GM12878 (cell line): ENCODE results near the gene DHX30. TPM values are rescaled to one million over a fixed set of nuclear protein-coding genes. Genes with fewer than 3 reads are reported as not detected.

ENCODE experiments used
- ATAC-seq: fragments of 200-7000 bp; cut with Tn5 transposase; 3 replicates; pipeline ENCODE4 v1.9.1; 2020; ENCODE audit warnings: mild to moderate bottlenecking, moderate library complexity
- BruUV-seq: library from RNA; stranded (reverse); fragments of 400-500 nt; replicated peaks from 2 replicates; lab custom pipeline; 2021; lab: Mats Ljungman, UMichigan
- CTCF ChIA-PET: fragments of 300-600 bp; sonication (Branson Sonifier 250); formaldehyde crosslinking; extraction: SDS; loops from one replicate; lab custom pipeline; 2021; ENCODE audit warnings: inconsistent platforms; lab: Yijun Ruan, JAX
- POLR2A ChIA-PET: fragments of 350-600 bp; formaldehyde crosslinking; extraction: SDS; loops from one replicate; lab custom pipeline; 2021; ENCODE audit warnings: inconsistent platforms; lab: Charles Lee
- RAD21 ChIA-PET: fragments of 300-600 bp; sonication (Branson Sonifier 250); formaldehyde crosslinking; loops from one replicate; lab custom pipeline; 2023; ENCODE audit warnings: antibody characterized with exemption; ENCODE audit not compliant: unreplicated experiment; lab: Charles Lee
- SMC1A ChIA-PET: fragments of 300-600 bp; sonication (Branson Sonifier 250); formaldehyde crosslinking; loops from one replicate; lab custom pipeline; 2023; ENCODE audit not compliant: unreplicated experiment, uncharacterized antibody; lab: Charles Lee
- DNase-seq: peaks from one replicate; pipeline ENCODE4 v3.0.0-alpha.2; 2011; ENCODE audit warnings: low read depth, low spot score
- FAIRE-seq: peaks from 3 replicates; lab custom pipeline; 2011; peaks lifted over from hg19 to GRCh38; lab: Jason Lieb, UNC
- H2AFZ ChIP-seq: 2 replicates; pipeline ENCODE4 v1.6.0; 2011; ENCODE audit warnings: low read depth, low read length, control low read depth; ENCODE audit not compliant: control insufficient read depth
- H3K27ac ChIP-seq: 2 replicates; pipeline ENCODE4 v1.5.1; 2011; ENCODE audit warnings: control low read depth; ENCODE audit not compliant: control insufficient read depth, insufficient read depth
- H3K27me3 ChIP-seq, 2 experiments: replicated peaks in 1 of 2; 2 replicates each; pipeline versions ENCODE4 v1.6.0 to v1.6.1; 2011; ENCODE audit warnings: low read length in 1 of 2; ENCODE audit not compliant: control insufficient read depth in 2 of 2, insufficient read depth in 2 of 2
- H3K36me3 ChIP-seq, 2 experiments: 2 replicates each; pipeline ENCODE4 v1.5.1; 2011; ENCODE audit warnings: low read length in 1 of 2; ENCODE audit not compliant: control insufficient read depth in 2 of 2, insufficient read depth in 2 of 2
- H3K4me1 ChIP-seq: 2 replicates; pipeline ENCODE4 v1.6.1; 2011; ENCODE audit warnings: mild to moderate bottlenecking, low read length, moderate library complexity, mixed read lengths; ENCODE audit not compliant: control insufficient read depth, insufficient read depth
- H3K4me2 ChIP-seq: 2 replicates; pipeline ENCODE4 v1.6.0; 2011; ENCODE audit warnings: control low read depth; ENCODE audit not compliant: control insufficient read depth, insufficient read depth
- H3K4me3 ChIP-seq: fragments of 200-600 bp; sonication (generic); 2 replicates; pipeline ENCODE4 v1.5.1; 2016
- H3K79me2 ChIP-seq: 2 replicates; pipeline ENCODE4 v1.6.0; 2011; ENCODE audit warnings: low read length; ENCODE audit not compliant: control insufficient read depth, insufficient read depth
- H3K9ac ChIP-seq: 2 replicates; pipeline ENCODE4 v1.8.0; 2011; ENCODE audit warnings: low read length, control low read depth, mixed read lengths; ENCODE audit not compliant: control insufficient read depth, insufficient read depth
- H3K9me3 ChIP-seq: replicated peaks from 3 replicates; pipeline ENCODE4 v1.5.1; 2011; ENCODE audit warnings: mild to moderate bottlenecking, low read length; ENCODE audit not compliant: control insufficient read depth, insufficient read depth
- H4K20me1 ChIP-seq: 2 replicates; pipeline ENCODE4 v1.6.0; 2011; ENCODE audit not compliant: control insufficient read depth, insufficient read depth
- BMI1 ChIP-seq: fragments of 450-650 bp; IDR thresholded peaks from 2 replicates; pipeline ENCODE4 v1.6.1; 2016; ENCODE audit warnings: mild to moderate bottlenecking, moderate library complexity, borderline replicate concordance
- CBFB ChIP-seq: IDR thresholded peaks from 2 replicates; pipeline ENCODE4 v1.6.1; 2016; ENCODE audit warnings: antibody characterized with exemption, low read depth
- DPF2 ChIP-seq: fragments of 450-650 bp; IDR thresholded peaks from 2 replicates; pipeline ENCODE4 v1.6.1; 2017; ENCODE audit warnings: mild to moderate bottlenecking
- ETV6 ChIP-seq, 2 experiments: fragments of 450-650 bp in 1 of 2; IDR thresholded peaks in 1 of 2; conservative IDR thresholded peaks in 1 of 2; 2 replicates each; pipeline ENCODE4 v1.6.1; 2014; ENCODE audit warnings: antibody characterized with exemption in 1 of 2, borderline replicate concordance in 1 of 2, low read depth in 1 of 2, mild to moderate bottlenecking in 1 of 2, moderate library complexity in 1 of 2
- HDAC2 ChIP-seq: fragments of 200-600 bp; sonication (generic); IDR thresholded peaks from 2 replicates; pipeline ENCODE4 v1.6.1; 2017
- HDAC6 ChIP-seq: fragments of 200-600 bp; sonication (generic); IDR thresholded peaks from one replicate; pipeline ENCODE4 v1.8.0; 2017; ENCODE audit warnings: antibody characterized with exemption; ENCODE audit not compliant: unreplicated experiment
- JUND ChIP-seq: IDR thresholded peaks from 2 replicates; pipeline ENCODE4 v1.6.1; 2012; ENCODE audit warnings: low read depth, mild to moderate bottlenecking, low read length, improper control_type of control experiment, moderate library complexity
- NFIC ChIP-seq: IDR thresholded peaks from 2 replicates; pipeline ENCODE4 v1.6.1; 2012; ENCODE audit warnings: low read depth, mild to moderate bottlenecking, inconsistent platforms, low read length, moderate library complexity
- NR2F1 ChIP-seq: fragments of 450-650 bp; conservative IDR thresholded peaks from 2 replicates; pipeline ENCODE4 v1.6.1; 2017; ENCODE audit warnings: mild to moderate bottlenecking
- PAX8 ChIP-seq: fragments of 450-650 bp; IDR thresholded peaks from 2 replicates; pipeline ENCODE4 v1.6.1; 2017; ENCODE audit warnings: mild to moderate bottlenecking, moderate library complexity
- RBBP5 ChIP-seq: fragments of 200-600 bp; sonication (generic); conservative IDR thresholded peaks from 2 replicates; pipeline ENCODE4 v1.6.1; 2016
- SMAD1 ChIP-seq: fragments of 450-650 bp; IDR thresholded peaks from 2 replicates; pipeline ENCODE4 v1.6.1; 2018; ENCODE audit warnings: mild to moderate bottlenecking, low read depth; ENCODE audit not compliant: partially characterized antibody
- SPI1 ChIP-seq: IDR thresholded peaks from 2 replicates; pipeline ENCODE4 v1.6.1; 2011; ENCODE audit warnings: low read depth, mild to moderate bottlenecking, low read length, moderate library complexity, borderline replicate concordance; ENCODE audit not compliant: insufficient read depth
- TCF7 ChIP-seq: IDR thresholded peaks from 2 replicates; pipeline ENCODE4 v1.6.1; 2014; ENCODE audit warnings: antibody characterized with exemption, borderline replicate concordance
- WGBS: methylation state at CpG from one replicate; pipeline ENCODE4 v1.1.6; 2016; ENCODE audit warnings: low lambda C conversion rate; ENCODE audit not compliant: insufficient replicate concordance, insufficient coverage; ENCODE audit errors: missing lambda C conversion rate; 5-methylcytosine and 5-hydroxymethylcytosine counted together
- in situ Hi-C: fragments of 300-500 bp; cut with MboI; formaldehyde crosslinking; loops from 9 replicates; pipeline ENCODE4 v1.14.3; 2018; ENCODE audit warnings: mixed read lengths
- intact Hi-C: fragments of 100-400 bp; cut with micrococcal nuclease; formaldehyde crosslinking; loops from one replicate; pipeline ENCODE4 v1.14.2; 2022; ENCODE audit not compliant: unreplicated experiment
- polyA plus RNA-seq, 11 experiments: library from polyadenylated mRNA; depleted of rRNA in 4 of 11; unstranded in 6 of 11; stranded (reverse) in 5 of 11; fragments of >200 nt; fragmentation: Nextera tagmentation in 4 of 11; fragmentation: Illumina TruSeq in 1 of 11; extraction: Ambion mirVana in 4 of 11; extraction: Trizol in 1 of 11; gene quantifications; 1 replicate in 1 of 11; 2 replicates in 10 of 11; pipeline versions ENCODE4 v1.2.1 to v1.2.3, GENCODE V29; 2011 to 2016; ENCODE audit warnings: inconsistent platforms in 2 of 11, missing spikeins in 2 of 11, low read depth in 1 of 11
- total RNA-seq, 4 experiments: library from RNA; depleted of rRNA in 3 of 4; stranded (reverse); fragments of >200 nt in 3 of 4; fragmentation: Illumina TruSeq in 1 of 4; extraction: Trizol in 1 of 4; gene quantifications; 2 replicates each; pipeline versions ENCODE4 v1.2.1 to v1.2.3, GENCODE V29; 2013 to 2021
- TF ChIP-seq, protein P1 (sequence below): fragments of 450-650 bp; IDR thresholded peaks from 2 replicates; pipeline ENCODE4 v1.6.1; 2017; ENCODE audit warnings: antibody characterized with exemption, mild to moderate bottlenecking, moderate library complexity
- TF ChIP-seq, protein P2 (sequence below): IDR thresholded peaks from 2 replicates; pipeline ENCODE4 v1.6.1; 2011; ENCODE audit warnings: low read depth, mild to moderate bottlenecking, low read length, moderate library complexity, borderline replicate concordance; ENCODE audit errors: extremely low read depth
- TF ChIP-seq, protein P3 (sequence below): fragments of 450-650 bp; IDR thresholded peaks from 2 replicates; pipeline ENCODE4 v1.6.1; 2016; ENCODE audit warnings: mild to moderate bottlenecking

Gene DHX30
- total and polyA plus RNA-seq, 10 of the 15 experiments (the other 5 are each of a cell fraction or from before 2014, with no cell fraction given): 9.5 to 75.3 (median 47.8) TPM

DNA sequence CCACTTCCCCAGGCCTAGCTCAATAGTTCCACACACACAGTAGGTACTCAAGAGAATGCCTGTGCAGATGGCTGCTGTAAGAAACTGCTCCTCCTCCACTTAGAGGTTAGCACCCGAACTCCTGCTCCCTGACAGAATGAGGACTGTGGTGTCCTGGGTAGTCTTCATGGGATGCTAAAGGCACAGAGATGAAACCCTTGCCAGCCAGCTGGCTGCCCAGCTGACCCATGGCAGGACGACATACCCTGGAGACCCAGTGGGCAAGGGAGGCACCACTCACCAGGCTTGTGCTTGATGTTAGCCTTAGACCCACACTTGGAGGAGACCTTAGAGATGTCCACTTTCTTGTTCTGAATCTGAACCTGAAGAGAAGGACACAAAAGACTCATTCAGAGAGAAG lies 54.2 kb downstream of the DHX30 start (continued):
- TF ChIP-seq, protein P1, sequence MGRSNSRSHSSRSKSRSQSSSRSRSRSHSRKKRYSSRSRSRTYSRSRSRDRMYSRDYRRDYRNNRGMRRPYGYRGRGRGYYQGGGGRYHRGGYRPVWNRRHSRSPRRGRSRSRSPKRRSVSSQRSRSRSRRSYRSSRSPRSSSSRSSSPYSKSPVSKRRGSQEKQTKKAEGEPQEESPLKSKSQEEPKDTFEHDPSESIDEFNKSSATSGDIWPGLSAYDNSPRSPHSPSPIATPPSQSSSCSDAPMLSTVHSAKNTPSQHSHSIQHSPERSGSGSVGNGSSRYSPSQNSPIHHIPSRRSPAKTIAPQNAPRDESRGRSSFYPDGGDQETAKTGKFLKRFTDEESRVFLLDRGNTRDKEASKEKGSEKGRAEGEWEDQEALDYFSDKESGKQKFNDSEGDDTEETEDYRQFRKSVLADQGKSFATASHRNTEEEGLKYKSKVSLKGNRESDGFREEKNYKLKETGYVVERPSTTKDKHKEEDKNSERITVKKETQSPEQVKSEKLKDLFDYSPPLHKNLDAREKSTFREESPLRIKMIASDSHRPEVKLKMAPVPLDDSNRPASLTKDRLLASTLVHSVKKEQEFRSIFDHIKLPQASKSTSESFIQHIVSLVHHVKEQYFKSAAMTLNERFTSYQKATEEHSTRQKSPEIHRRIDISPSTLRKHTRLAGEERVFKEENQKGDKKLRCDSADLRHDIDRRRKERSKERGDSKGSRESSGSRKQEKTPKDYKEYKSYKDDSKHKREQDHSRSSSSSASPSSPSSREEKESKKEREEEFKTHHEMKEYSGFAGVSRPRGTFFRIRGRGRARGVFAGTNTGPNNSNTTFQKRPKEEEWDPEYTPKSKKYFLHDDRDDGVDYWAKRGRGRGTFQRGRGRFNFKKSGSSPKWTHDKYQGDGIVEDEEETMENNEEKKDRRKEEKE: no peak
- TF ChIP-seq ETV6 (conservative IDR thresholded peaks at IDR 0.05 in 1 of 2, IDR thresholded peaks at IDR 0.05 in 1 of 2; ENCODE audit: borderline replicate concordance in 1 of 2, low read depth in 1 of 2) (no peak), HDAC2 (no peak)

GRCh38 chr3:47859956-47860605 lies 57.1 kb downstream of the DHX30 start:
- intact Hi-C loops (no loop called here), in situ Hi-C loops (no loop called here)
- no peak overlapping the region for H3K9ac ChIP-seq
- no peaks in the 10 kb centered on the region for H3K79me2 ChIP-seq
- no TSS peak for BruUV-seq
- no peak overlapping the region for H3K4me3 ChIP-seq
- WGBS: 82% methylated on average over 4 of the region's 4 CpGs
- ChIA-PET CTCF (interaction anchor here (0.9 to 1.6 kb wide), 3 partner anchors 29 to 291 kb away, joined by 3 to 8 read pairs (median 3); no protein-coding TSS in a partner anchor), POLR2A (no interaction called here), RAD21 (no interaction called here), SMC1A (interaction anchor here (1.2 kb wide), 2 partner anchors 22 to 127 kb away, joined by 3 read pairs; no protein-coding TSS in a partner anchor)
- H3K27me3 ChIP-seq: no peaks in the 10 kb centered on the region
- no peaks in the 10 kb centered on the region for H4K20me1 ChIP-seq
- H3K4me2 ChIP-seq: no peak overlapping the region
- DNase-seq: no peak
- no peak overlapping the region for H3K27ac ChIP-seq
- no peak overlapping the region for H2AFZ ChIP-seq
- peaks cover 11 to 12% of the 10 kb centered on the region in 2 experiments; a peak in 3 of 4 replicates for H3K36me3 ChIP-seq
- FAIRE-seq: no peak
- no peaks in the 10 kb centered on the region for H3K4me1 ChIP-seq
- H3K9me3 ChIP-seq: no peaks in the 10 kb centered on the region
- ATAC-seq: no peak
- no peak for TF ChIP-seq JUND
- TF ChIP-seq, protein P2, sequence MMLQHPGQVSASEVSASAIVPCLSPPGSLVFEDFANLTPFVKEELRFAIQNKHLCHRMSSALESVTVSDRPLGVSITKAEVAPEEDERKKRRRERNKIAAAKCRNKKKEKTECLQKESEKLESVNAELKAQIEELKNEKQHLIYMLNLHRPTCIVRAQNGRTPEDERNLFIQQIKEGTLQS: no peak
- TF ChIP-seq SPI1: no peak
- TF ChIP-seq NFIC: no peak
- TF ChIP-seq NR2F1: no peak
- no peak for TF ChIP-seq RBBP5
- TF ChIP-seq BMI1: no peak
- TF ChIP-seq DPF2: no peak
- no peak for TF ChIP-seq SMAD1
- no peak for TF ChIP-seq HDAC6
- TF ChIP-seq TCF7: no peak
- TF ChIP-seq, protein P3, sequence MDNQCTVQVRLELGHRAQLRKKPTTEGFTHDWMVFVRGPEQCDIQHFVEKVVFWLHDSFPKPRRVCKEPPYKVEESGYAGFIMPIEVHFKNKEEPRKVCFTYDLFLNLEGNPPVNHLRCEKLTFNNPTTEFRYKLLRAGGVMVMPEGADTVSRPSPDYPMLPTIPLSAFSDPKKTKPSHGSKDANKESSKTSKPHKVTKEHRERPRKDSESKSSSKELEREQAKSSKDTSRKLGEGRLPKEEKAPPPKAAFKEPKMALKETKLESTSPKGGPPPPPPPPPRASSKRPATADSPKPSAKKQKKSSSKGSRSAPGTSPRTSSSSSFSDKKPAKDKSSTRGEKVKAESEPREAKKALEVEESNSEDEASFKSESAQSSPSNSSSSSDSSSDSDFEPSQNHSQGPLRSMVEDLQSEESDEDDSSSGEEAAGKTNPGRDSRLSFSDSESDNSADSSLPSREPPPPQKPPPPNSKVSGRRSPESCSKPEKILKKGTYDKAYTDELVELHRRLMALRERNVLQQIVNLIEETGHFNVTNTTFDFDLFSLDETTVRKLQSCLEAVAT: no peak
- no peak for TF ChIP-seq CBFB
- TF ChIP-seq PAX8: no peak
